ENCODE results near the gene NFE2L3. TPM values are rescaled to one million over a fixed set of nuclear protein-coding genes. Genes with fewer than 3 reads are reported as not detected.

NFE2L3 gene
- total and polyA plus RNA-seq, 9 of the 15 experiments (the other 6 are each of a cell fraction or from before 2014, with no cell fraction given): 2.9 to 16.9 (median 12.4) TPM

GRCh38 chr7:26195867-26196657 is 44.1 kb downstream of the NFE2L3 start (continued):
- TF ChIP-seq ZNF644 (tag; IDR thresholded peaks at IDR 0.05; ENCODE audit: low read depth) (no peak), ZBTB26 (CRISPR knock-in tag; IDR thresholded peaks at IDR 0.05) (no peak), POLR2A (conservative IDR thresholded peaks at IDR 0.05) (0 out of 2 replicates have a peak, but pooled peaks have one; percentile 2), ZNF561 (CRISPR knock-in tag; conservative IDR thresholded peaks at IDR 0.05) (no peak), POLR2AphosphoS2 (IDR thresholded peaks at IDR 0.05; ENCODE audit: low read length) (peak; percentile 44; the same call in 1 of the 2 replicates), DNMT1 (IDR thresholded peaks at IDR 0.05) (no peak), TARDBP (IDR thresholded peaks at IDR 0.05) (no peak)
